LNCAP (cell line): Measurements from ENCODE around the gene PITPNM1.

Source experiments
- TF ChIP-seq, protein P1 (sequence below): fragments of 450-650 bp; IDR thresholded peaks from 2 replicates; pipeline ENCODE4 v1.5.1; 2017; ENCODE audit warnings: mild to moderate bottlenecking

The PITPNM1 gene

GRCh38 chr11:67499808-67500483, 5.2 kb downstream of the PITPNM1 start:
- TF ChIP-seq, protein P1, sequence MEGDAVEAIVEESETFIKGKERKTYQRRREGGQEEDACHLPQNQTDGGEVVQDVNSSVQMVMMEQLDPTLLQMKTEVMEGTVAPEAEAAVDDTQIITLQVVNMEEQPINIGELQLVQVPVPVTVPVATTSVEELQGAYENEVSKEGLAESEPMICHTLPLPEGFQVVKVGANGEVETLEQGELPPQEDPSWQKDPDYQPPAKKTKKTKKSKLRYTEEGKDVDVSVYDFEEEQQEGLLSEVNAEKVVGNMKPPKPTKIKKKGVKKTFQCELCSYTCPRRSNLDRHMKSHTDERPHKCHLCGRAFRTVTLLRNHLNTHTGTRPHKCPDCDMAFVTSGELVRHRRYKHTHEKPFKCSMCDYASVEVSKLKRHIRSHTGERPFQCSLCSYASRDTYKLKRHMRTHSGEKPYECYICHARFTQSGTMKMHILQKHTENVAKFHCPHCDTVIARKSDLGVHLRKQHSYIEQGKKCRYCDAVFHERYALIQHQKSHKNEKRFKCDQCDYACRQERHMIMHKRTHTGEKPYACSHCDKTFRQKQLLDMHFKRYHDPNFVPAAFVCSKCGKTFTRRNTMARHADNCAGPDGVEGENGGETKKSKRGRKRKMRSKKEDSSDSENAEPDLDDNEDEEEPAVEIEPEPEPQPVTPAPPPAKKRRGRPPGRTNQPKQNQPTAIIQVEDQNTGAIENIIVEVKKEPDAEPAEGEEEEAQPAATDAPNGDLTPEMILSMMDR = no peak

GRCh38 chr11:67498544-67498972, 6.6 kb downstream of the PITPNM1 start:
- TF ChIP-seq, protein P1 = no peak

- TF ChIP-seq, protein P1 = no peak
Observed at GRCh38 chr11:67497656-67498291, 7.4 kb downstream of the PITPNM1 start.

DNA sequence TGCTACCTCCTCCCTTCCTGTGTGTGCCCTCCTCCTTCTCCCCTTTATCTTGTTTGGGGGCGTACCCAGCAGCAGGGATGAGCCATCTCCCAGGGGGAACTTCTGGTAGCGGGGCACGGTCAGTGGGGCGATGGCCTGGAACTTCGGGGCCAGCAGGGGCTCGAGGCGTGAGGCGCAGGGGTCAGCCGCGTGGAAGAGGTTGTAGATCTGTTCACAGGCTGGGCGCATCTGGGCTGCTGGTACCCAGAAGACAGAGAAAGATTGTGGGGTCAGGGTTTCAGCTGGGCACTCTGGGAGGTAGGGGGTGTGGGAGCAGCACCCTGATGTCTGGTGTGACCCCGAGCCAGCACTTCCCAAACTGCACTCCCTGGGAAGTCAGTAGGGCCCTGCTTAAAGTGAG, 9.1 kb downstream of the PITPNM1 start:
- TF ChIP-seq, protein P1 = no peak

DNA sequence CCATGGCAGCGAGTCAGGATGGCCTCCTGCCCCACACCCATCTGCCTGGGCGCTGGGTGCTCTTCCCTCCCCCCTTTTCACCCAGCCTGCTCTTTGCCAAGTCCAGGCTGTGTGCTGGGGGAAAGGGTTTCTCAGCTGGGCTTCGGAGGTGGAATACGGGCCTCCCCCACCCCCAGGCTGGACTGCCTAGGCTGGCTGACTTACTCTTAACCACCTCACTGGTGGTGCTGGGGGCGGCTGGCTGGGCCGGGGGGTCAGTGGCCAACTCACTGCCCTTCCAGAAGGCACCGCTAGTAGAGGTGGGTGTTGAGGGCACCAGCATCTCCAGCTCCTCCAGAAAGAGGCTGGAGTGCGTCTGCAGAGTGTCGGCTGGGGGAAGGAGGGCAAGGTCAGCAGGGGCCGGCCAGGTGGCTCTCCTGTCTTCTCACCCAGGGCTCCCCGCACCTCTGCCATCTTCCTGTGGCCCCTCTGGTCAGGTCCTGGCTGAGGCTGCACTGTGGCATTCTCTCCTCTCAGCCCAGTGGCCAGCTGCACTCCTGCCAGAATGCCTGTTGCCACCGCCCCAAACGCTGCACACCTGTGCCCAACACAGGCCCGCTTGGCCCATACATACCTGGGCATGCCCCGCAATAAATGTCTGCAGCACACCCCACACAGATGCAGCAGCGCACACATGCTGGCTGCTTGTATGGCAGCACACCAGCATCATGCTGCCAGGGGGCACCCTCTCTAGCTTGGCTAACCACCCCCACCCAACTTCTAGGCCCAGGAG, 9.7 kb downstream of the PITPNM1 start:
- TF ChIP-seq, protein P1 = no peak

DNA sequence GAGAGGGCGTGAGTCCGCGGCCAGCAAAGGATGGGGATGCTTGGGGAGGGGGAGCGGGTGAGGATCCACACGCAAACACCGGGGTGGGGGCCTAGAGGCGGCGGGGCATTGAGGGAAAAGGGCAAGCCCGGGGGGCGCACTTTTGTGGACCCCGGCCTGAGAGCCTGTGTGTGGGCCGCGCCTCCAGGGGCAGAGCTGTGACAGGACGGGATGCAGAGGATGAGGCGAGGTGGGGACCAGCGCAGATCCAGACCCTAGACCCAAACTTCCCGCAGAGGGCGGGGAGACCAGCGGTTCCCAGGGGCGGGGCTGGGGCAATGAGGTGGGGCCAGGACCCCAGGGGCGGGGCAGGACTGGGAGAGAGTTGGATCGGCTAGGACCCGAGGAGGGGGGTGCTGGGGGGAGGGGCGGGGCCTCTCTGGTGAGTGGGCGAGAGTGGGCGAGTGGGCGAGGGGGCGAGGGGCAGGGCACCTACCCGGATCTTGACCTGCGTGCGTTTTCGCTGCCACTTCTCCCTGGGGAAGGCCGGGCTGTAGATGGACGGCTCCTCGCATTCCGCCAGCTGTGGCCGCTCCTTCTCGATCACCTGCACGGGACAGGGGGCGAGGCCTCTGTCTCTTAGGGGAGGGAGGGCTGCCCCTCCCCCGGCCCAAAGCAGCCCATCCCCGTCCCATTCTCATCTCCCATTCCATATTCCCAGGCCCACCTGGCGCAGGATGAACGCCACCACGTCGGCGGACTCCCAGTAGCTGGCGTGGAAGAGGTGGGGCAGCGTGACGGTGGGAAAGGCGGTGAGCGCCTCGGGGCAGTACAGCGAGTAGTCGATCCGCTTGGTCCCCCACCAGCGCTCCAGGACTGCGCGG, 10.6 kb downstream of the PITPNM1 start:
- TF ChIP-seq, protein P1 = no peak
